Forelimb muscle (tissue), 1 donor: ENCODE measurements around the gene GPR107. TPM values are rescaled to one million over a fixed set of nuclear protein-coding genes. Genes with fewer than 3 reads are reported as not detected.
"Not testable (repeated sequence)": the region's sequence is repeated elsewhere in the genome, so short reads cannot be mapped to it uniquely, and the experiment has no call there.

ENCODE experiments used
- DNase-seq: peaks from one replicate; pipeline ENCODE4 v3.0.0-alpha.2; 2013; ENCODE audit warnings: low read depth
- polyA plus RNA-seq: library from polyadenylated mRNA; unstranded; fragments of 120-200 nt; gene quantifications from one replicate; pipeline ENCODE4 v1.2.1, GENCODE V29; 2013; ENCODE audit not compliant: insufficient read length

Gene GPR107
- 33.4 TPM for polyA plus RNA-seq

DNA sequence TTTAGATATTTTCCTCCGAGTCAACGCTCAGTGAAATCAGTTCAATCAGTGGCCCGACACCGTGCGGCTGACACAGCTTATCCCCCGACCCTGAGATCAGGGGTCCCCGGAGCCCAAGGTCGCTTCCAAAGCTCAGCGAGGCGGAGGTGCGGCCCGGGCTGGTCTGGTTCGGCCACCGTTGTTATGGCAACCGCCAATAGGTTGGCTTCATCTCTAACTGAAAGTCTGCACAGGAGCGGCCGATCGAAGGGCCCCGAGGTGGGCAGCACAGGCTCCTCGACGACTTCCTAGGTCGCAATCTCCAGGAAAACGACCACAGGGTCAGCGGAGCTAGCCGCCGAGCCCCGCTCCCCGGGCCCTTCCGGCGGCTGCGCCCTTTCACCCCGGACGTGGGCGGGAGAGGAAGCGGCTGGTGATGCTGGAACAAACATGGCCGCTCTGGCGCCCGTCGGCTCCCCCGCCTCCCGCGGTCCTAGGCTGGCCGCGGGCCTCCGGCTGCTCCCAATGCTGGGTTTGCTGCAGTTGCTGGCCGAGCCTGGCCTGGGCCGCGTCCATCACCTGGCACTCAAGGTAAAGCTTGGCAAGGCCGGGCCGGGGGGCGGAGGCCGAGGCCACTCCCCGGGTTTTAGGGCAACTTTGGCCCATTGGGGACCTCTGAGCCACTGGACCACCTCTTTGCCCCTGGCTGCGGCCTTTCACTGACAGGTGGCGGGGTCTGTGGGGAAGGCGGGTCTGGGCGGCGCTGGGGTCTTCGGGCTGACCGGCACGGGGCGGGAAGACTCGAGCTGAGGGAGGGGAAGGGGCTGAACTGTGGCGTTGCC, at the start of gene GPR107:
Gene GPR107, plus strand, starts transcription at position 403 of the 821 bp plus-strand sequence. Its CDS starts 27 bp downstream, at position 430.
- peak; percentile 29 for DNase-seq

DNA sequence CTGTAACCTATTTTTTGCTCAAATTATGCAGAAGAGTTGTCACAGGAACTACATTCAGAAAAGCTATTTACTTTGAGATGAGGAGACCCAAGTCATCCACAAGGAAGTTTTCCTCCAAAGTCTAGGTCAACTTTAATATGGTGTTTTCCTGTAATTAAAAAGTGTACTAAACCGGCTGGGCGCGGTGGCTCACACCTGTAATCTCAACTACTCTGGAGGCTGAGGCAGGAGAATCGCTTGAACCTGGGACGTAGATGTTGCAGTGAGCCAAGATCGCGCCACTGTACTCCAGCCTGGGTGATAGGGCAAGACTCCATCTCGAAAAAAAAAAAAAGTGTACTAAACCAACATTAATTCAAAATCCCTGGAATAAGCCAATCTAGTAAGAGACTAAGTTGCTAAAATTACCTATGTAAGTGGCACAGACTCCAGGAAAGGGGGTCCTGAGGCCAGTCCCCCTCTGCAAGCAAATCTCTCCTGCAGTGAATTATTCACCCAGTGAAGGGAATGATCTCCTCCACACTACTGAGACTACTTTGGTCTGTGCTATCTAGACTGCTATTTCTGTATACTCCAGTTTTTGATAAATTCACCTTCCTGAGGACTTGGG, 49.7 kb upstream of the GPR107 start:
- DNase-seq: no peak

DNA sequence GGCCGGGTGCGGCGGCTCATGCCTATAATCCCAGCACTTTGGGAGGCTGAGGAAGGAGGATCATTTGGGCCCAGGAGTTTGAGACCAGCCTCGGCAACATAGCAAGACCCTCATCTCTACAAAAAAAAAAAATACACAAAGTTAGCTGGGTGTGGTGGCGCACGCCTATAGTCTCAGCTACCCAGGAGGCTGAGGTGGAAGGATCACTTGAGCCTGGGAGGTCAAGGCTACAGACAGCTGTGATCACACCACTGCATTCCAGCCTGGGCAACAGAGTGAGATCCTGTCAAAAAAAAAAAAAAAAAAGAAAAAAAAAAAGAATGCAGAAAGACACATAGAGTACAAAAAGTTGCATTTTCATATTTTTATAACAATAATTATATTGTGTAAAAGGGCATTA, 46.8 kb upstream of the GPR107 start:
- not testable (repeated sequence) for DNase-seq

DNA sequence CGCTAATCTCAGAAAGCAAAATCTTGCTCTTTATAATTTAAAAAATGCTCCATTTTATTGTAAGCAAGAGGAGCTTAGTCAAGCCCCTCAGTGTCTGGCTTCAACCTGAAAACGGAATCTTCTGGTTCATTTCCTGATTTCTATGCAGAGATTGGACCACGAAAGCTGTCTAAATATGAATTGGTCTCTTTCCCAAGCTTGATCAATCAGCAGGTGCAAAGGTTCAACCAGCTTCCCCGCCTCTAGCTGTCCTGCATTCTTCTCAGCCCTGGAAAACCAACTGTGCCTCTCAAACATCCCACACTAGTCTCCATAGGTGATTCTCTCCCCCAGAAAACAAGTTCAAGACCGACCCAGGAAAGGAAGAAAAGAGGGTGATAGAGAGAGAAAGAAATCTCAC, 45.2 kb upstream of the GPR107 start:
- DNase-seq: no peak

DNA sequence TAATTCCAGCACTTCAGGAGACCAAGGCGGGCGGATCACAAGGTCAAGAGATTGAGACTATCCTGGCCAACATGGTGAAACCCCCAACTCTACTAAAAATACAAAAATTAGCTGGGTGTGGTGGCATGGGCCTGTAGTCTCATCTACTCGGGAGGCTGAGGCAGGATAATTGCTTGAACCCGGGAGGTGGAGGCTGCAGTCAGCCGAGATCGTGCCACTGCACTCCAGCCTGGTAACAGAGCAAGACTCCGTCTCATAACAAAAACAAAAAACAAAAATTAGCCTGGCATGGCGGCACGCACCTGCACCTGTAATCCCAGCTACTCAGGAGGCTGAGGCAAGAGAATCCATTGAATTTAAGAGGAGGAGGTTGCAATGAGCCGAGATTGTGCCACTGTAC, 44.2 kb upstream of the GPR107 start:
- DNase-seq: not testable (repeated sequence)

DNA sequence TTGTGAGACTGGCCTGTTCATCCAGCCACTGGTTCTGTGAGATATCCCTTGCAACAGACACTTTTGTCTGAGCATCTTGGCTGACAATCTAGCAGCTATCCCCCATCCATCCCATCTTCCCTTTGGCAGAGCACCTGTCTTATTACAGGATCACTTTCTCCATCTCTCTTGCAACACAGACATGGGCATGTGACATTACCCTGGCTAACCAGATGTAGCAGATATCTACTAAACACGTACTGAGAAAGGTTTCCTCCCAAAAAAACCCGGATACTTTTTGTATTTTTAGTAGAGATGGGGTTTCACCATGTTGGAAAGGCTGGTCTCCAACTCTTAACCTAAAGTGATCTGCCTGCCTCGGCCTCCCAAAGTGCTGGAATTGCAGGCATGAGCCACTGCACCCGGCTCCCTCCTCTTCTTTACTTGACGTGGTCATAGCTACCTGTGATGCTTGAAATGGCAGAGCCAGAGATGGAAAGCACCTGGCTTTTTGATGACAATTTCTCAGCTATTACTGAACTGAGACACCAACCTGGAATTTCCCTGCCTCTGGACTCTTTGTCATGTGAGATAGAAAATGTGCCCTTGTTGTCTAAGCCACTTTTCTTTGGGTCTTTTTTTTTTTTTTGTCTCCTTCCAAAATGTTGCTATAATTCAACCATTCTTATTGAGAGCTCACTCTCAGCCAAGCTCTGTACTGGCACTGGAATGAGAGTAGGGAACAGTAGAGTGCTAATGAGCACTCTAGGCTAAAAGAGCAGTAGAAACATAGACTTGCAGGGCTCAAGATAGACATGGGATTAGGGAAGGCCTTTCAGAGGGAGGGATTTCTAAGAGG, 43.3 kb upstream of the GPR107 start:
- no peak for DNase-seq

DNA sequence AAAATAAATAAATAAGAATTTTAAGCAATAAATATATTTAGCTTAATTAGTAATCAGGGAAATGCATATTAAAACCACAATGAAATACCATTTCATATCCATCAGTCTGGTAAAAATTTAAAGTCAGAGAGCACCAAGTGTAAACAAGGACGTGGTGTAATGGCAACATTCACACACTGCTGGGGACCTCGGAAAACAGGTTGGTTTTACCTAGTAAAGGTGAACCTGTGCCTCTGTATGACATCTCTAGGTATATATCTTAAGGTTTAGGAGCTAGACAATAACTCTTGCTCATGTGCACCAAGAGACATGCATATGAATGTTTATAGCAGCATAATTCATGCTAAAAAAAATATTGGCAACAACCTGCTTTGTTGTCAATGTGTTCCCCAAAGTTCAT, 40.4 kb upstream of the GPR107 start:
- DNase-seq: no peak

DNA sequence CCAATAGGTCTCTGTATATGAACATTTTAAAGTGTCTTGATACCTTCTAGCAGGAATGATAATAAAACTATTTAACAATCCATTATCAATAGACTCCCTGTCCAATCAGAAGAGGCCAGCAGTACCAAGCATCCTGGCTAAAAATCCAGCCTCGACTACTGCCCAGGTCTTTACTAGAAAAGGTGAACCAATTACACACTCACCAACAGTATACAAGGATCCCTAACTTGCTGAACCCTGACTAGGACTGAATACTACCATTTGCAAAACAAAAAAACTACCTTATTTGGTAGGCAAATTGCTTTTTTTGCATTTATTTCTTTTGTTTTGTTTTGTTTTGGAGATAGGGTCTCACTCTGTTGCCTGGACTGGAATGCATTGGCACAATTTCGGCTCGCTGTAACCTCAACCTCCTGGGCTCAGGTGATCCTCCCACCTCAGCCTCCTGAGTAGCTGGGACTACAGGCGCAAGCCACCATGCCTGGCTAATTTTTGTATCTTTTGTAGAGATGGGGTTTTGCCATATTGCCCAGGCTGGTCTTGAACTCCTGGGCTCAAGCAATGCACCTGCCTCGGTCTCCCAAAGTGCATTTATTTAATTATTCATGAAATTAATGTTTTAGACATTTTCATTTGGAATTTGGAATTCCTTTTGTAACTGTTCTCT, 38.2 kb upstream of the GPR107 start:
- DNase-seq: no peak

DNA sequence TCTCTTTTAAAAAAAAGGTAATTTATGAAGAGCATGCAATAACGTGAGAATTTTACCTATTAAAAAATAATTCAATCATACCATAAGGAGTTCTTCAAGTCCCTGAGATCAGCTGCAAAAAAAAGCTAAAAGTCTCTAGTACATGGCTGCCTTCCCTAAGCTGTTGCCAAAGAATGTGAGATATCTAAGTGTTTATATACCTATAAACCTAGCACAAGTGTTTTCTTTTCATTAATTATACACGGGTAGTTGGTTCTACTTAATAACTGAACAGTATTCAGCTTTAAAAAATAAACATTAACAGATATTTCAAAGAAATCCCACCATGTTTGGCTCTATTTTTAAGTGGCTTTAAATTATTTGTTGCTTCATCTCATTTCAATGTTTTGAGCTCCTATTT, 36.6 kb upstream of the GPR107 start:
- DNase-seq: no peak

DNA sequence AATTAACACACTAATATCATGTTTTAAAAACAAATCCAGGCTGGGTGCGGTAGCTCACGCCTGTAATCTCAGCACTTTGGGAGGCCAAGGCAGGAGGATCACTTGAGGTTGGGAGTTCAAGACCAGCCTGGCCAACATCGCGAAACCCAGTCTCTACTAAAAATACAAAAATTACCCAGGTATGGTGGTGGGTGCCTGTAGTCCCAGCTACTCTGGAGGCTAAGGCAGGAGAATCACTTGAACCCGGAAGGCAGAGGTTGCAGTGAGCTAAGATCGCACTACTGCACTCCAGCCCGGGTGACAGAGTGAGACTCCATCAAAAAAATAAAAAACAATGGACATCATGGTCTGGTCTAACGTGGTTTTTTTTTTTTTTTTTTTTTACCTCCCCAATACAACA, 36.2 kb upstream of the GPR107 start:
- DNase-seq: not testable (repeated sequence)

DNA sequence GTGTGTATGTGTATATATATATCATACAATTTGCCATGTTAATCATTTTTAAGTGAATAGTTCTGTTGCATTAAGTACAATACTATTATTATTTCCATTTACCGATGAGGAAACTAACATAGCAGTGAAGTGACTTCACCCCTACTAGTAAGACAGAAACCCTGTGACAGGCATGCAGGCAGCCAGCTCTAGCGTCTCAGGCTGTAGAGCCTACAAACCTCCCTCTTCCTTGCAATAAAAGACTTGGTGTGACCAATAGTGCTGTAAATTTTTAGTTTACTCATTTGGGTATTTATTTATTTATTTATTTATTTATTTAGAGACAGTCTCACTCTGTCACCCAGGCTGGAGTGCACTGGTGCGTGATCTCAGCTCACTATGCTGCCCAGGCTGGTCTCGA, 35.4 kb upstream of the GPR107 start:
- no peak for DNase-seq

DNA sequence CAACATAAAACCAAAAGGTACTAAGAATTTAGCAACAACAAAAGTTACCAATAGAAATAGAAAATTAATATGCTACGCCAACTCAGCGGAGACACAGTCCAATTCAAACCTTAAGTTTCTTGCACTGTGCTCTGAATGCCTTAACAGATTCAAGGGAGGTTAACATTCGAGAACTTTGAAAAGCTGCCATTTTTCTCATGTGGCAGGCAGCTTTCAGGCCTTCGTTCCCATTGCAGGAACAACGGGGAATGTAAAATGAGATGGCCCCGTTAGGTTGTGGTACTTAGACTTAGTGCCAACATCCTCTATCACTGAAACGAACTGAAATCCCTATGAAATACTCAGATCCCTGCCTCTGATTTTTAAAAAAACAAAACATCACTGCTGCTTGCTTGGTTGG, 33.1 kb upstream of the GPR107 start:
- no peak for DNase-seq

DNA sequence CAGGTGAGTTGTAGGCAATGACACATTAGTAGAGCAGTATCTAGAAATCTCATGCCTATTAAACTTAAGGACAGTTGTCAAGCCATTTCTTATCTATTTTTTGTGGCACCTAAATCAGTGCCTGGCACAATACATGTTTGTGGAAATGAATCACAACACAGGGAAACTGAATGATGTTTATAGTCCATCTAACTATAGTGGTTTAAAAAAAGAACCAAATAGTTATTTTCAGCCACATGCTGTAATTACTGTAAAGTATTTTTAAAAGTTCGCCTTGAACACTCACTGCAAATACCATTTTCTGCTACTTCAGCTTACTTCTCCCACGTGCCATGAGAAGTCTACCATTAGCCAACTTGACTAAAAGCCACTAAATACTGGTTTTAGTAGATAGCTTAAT, 32.6 kb upstream of the GPR107 start:
- no peak for DNase-seq

DNA sequence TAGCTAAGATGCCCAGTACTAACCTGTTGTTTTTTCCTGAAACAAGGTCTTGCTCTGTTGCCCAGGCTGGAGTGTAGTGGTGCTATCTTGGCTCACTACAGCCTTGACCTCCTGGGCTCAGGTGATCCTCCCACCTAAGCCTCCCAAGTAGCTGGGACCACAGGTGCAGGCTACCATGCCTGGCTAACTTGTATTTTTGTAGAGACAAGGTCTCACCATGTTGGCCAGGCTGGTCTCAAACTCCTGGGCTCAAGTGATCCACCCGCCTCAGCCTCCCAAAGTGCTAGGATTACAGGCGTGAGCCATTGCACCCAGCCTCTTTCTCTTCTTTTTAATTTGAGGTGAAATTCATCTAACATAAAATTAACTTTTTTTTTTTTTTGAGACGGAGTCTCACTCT, 31.9 kb upstream of the GPR107 start:
- DNase-seq: not testable (repeated sequence)

DNA sequence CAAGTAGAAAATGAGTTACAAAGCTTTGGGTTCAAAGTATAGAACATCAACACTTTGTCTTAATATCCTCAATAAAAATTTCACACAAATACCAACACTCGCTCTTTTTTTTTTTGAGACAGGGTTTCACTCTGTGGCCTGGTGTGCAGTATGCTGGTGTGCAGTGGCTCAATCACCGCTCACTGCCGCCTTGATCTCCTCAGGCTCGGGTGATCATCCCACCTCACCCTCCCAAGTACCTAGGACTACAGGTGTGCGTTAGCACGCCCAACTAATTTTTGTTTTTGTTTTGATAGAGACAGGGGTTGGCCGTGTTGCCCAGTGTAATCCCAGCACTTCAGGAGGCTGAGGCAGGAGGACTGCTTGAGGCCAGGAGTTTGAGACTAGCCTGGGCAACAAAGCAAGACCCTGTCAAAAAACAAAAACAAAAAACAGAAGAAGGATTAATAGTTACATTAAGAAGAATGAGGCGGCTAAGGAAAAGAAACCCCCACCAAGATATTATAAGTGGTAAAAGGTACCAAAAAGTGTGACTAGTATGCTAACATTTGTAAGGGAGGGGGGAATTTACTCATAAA, 31.1 kb upstream of the GPR107 start:
- DNase-seq: no peak

DNA sequence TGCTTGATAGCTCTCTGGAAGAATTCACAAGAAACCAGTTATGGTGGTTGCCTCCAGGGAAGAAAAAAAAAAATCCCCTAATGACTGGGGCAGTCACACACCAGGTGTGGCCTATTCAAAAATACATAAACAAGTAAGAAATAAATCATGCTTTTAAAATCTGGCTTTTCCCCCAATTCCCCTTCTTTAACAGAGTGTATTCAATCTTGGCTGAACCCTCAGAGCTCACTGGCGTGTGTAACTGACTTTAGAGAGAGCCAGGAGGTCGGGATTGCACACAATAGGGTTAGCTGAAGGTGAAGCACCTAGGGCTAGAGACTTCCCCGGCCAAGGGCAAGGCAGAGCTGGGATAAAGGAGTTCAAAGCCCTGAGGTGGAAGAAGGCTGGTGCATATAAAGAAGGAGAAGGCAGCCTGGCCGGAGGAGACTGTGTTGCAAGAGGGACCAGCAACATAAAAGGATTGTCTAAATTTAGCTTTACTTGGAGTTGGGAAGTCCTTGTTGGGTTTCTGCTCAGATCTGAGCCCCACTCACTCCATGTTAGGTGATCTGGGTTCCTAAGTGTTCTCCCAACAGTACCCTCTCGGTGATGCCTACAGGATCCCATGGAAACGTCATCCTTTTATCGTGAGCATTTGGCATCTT, 30.4 kb upstream of the GPR107 start:
- DNase-seq: no peak

DNA sequence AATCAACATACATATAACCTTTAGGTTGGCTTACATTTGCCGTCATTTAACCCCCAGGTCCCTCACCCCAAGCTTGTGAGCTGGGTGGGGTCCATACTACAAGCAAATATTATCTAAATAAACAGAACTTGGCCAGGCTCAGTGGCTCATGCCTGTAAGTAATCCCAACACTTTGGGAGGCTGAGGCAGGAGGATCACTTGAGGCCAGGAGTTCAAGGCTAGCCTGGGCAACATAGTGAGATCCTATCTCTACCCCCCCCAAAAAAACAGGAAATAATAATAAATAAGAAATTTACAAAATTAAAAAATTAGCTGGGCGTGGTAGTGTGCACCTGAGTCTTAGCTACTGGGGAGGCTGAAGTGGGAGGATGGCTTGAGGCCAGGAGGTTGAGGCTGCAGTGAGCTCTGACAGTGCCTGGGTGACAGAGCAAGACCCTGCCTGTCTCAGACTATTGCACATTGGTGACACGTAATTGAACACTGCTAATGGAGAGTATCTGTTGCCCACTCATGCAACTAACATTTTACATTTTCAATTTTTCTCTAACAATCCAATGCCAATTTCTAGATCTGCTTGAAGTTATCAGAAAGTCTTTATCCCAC, 29.6 kb upstream of the GPR107 start:
- no peak for DNase-seq

DNA sequence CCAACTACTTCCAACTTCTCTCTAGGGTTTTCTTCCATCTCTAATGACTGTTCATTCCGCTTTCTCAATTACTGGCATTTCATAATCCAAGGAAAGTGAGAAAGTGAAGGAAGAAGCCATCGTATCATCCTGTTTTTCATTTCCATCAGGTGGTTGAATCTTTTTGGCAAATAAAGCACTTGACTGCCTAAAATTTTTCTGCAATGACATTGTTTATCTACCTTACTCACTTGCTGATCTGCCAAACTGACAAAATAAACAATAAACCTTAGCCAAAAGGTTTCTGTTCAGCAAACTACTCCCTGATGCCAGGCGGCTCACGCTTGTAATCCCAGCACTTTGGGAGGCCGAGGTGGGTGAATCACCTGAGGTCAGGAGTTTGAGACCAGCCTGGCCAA, 29.1 kb upstream of the GPR107 start:
- no peak for DNase-seq

DNA sequence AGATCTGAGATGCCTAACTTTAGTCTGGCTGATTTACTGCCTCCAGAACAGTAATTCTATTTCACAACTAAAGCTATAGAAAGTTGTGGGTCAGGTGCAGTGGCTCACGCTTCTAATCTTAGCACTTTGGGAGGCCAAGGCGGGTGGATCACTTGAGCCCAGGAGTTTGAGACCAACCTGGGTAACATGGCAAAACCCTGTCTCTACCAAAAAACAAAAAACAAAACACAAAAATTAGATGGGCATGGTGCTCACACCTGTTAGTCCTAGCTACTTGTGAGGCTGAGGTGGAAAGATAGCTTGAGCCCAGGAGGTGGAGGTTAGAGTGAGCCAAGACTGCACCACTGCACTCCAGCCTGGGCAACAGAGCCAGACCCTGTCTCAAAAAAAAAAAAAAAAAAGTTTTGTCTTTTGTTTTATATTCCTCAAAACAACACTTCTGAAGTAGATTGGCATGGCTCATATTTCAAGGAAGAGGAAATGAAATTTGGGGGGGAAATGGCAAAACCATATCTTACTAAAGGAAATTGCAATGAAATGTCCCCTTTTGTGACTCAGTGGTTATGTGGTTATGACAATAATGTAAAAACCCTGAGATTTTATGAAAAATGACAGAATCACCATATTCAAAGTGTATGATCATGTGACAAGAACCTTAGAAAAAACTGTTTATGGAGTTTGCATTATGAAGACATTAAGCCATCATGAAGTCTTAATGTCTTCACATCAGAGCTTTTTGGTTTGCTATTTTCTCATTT, 26.9 kb upstream of the GPR107 start:
- no peak for DNase-seq
